Hepatocyte (in vitro differentiated cells): ENCODE results near the gene VWA3A. TPM values are rescaled to one million over a fixed set of nuclear protein-coding genes. Genes with fewer than 3 reads are reported as not detected.

Experiments used
- DNase-seq: peaks from one replicate; pipeline ENCODE4 v3.0.0-alpha.2; 2016; ENCODE audit warnings: low spot score
- H2AFZ ChIP-seq: fragments of 200-600 bp; sonication (generic); 2 replicates; pipeline ENCODE4 v1.6.0; 2016; ENCODE audit warnings: antibody characterized with exemption, mild to moderate bottlenecking
- H3K27ac ChIP-seq: fragments of 200-600 bp; sonication (generic); 2 replicates; pipeline ENCODE4 v1.5.1; 2016; ENCODE audit warnings: mild to moderate bottlenecking
- H3K27me3 ChIP-seq: fragments of 200-600 bp; sonication (generic); 2 replicates; pipeline ENCODE4 v1.6.1; 2016
- H3K36me3 ChIP-seq: fragments of 200-600 bp; sonication (generic); replicated peaks from 2 replicates; pipeline ENCODE4 v1.5.1; 2016; ENCODE audit warnings: low read depth; ENCODE audit not compliant: insufficient read depth
- H3K4me1 ChIP-seq: fragments of 200-600 bp; sonication (generic); 2 replicates; pipeline ENCODE4 v1.5.1; 2016; ENCODE audit warnings: mild to moderate bottlenecking, moderate library complexity; ENCODE audit not compliant: insufficient read depth
- H3K4me2 ChIP-seq: fragments of 200-600 bp; sonication (generic); 2 replicates; pipeline ENCODE4 v1.6.0; 2016
- H3K4me3 ChIP-seq: fragments of 200-600 bp; sonication (generic); 2 replicates; pipeline ENCODE4 v1.5.1; 2016; ENCODE audit warnings: mild to moderate bottlenecking
- H3K79me2 ChIP-seq: fragments of 200-600 bp; sonication (generic); 2 replicates; pipeline ENCODE4 v1.6.0; 2017; ENCODE audit warnings: mild to moderate bottlenecking
- H3K9me2 ChIP-seq: fragments of 200-600 bp; sonication (generic); replicated peaks from 2 replicates; pipeline ENCODE4 v1.6.0; 2017; ENCODE audit warnings: mild to moderate bottlenecking; ENCODE audit not compliant: insufficient read depth
- H3K9me3 ChIP-seq: fragments of 200-600 bp; sonication (generic); 2 replicates; pipeline ENCODE4 v1.5.1; 2016; ENCODE audit warnings: low read depth, mild to moderate bottlenecking
- H4K20me1 ChIP-seq: fragments of 200-600 bp; sonication (generic); 2 replicates; pipeline ENCODE4 v1.6.0; 2016; ENCODE audit warnings: mild to moderate bottlenecking; ENCODE audit not compliant: insufficient read depth, poor library complexity, severe bottlenecking
- EZH2 ChIP-seq: fragments of 200-600 bp; sonication (generic); IDR thresholded peaks from 2 replicates; pipeline ENCODE4 v1.6.1; 2016; ENCODE audit warnings: antibody characterized with exemption, mild to moderate bottlenecking, borderline replicate concordance
- EZH2phosphoT487 ChIP-seq: fragments of 200-600 bp; sonication (generic); IDR thresholded peaks from one replicate; pipeline ENCODE4 v1.6.1; 2018; ENCODE audit warnings: antibody characterized with exemption, mild to moderate bottlenecking, low read depth, moderate library complexity; ENCODE audit not compliant: unreplicated experiment, severe bottlenecking
- WGBS: methylation state at CpG from one replicate; pipeline ENCODE4 v1.1.6; 2016; ENCODE audit warnings: low lambda C conversion rate; ENCODE audit errors: missing lambda C conversion rate; 5-methylcytosine and 5-hydroxymethylcytosine counted together
- polyA plus RNA-seq: library from polyadenylated mRNA; unstranded; fragments of >200 nt; fragmentation: Nextera tagmentation; extraction: Ambion mirVana; gene quantifications from 2 replicates; pipeline ENCODE4 v1.2.1, GENCODE V29; 2016
- total RNA-seq: library from RNA; depleted of rRNA; stranded (reverse); fragments of >200 nt; gene quantifications from 2 replicates; pipeline ENCODE4 v1.2.3, GENCODE V29; 2014
- TF ChIP-seq, protein P1 (sequence below): fragments of 200-600 bp; sonication (generic); IDR thresholded peaks from 2 replicates; pipeline ENCODE4 v1.5.1; 2016; ENCODE audit warnings: antibody characterized with exemption, mild to moderate bottlenecking; ENCODE audit not compliant: poor library complexity

Gene VWA3A
- total and polyA plus RNA-seq, 2 experiments from 2014 or later = 0.03 TPM; not detected in 1

DNA sequence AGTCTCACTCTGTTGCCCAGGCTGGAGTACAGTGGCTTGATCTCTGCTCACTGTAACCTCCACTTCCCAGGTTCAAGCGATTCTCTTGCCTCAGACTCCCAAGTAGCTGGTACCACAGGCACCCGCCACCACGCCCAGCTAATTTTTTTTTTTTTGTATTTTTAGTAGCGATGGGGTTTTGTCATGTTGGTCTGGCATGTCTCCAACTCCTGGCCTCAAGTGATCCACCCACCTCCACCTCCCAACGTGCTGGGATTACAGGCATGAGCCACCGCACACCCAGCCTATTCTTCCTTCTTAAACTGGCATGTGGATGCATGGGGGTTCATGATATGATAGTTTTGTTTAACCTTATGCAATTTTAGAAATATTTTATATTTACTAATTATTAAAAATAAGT is 39.4 kb upstream of the VWA3A start:
- H4K20me1 ChIP-seq = no peaks in the 10 kb centered on the region
- H3K4me2 ChIP-seq = no peak overlapping the region
- WGBS = 93% methylated on average over 6 of the region's 6 CpGs
- no peaks in the 10 kb centered on the region for H3K27me3 ChIP-seq
- H3K9me2 ChIP-seq = no peaks in the 10 kb centered on the region
- no peaks in the 10 kb centered on the region for H3K4me1 ChIP-seq
- H3K27ac ChIP-seq = no peak overlapping the region
- no peaks in the 10 kb centered on the region for H3K36me3 ChIP-seq
- H3K4me3 ChIP-seq = no peak overlapping the region
- H3K79me2 ChIP-seq = peaks cover 11% of the 10 kb centered on the region
- no peaks in the 10 kb centered on the region for H3K9me3 ChIP-seq
- H2AFZ ChIP-seq = no peak overlapping the region
- no peak for DNase-seq
- TF ChIP-seq, protein P1, sequence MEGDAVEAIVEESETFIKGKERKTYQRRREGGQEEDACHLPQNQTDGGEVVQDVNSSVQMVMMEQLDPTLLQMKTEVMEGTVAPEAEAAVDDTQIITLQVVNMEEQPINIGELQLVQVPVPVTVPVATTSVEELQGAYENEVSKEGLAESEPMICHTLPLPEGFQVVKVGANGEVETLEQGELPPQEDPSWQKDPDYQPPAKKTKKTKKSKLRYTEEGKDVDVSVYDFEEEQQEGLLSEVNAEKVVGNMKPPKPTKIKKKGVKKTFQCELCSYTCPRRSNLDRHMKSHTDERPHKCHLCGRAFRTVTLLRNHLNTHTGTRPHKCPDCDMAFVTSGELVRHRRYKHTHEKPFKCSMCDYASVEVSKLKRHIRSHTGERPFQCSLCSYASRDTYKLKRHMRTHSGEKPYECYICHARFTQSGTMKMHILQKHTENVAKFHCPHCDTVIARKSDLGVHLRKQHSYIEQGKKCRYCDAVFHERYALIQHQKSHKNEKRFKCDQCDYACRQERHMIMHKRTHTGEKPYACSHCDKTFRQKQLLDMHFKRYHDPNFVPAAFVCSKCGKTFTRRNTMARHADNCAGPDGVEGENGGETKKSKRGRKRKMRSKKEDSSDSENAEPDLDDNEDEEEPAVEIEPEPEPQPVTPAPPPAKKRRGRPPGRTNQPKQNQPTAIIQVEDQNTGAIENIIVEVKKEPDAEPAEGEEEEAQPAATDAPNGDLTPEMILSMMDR = no peak

DNA sequence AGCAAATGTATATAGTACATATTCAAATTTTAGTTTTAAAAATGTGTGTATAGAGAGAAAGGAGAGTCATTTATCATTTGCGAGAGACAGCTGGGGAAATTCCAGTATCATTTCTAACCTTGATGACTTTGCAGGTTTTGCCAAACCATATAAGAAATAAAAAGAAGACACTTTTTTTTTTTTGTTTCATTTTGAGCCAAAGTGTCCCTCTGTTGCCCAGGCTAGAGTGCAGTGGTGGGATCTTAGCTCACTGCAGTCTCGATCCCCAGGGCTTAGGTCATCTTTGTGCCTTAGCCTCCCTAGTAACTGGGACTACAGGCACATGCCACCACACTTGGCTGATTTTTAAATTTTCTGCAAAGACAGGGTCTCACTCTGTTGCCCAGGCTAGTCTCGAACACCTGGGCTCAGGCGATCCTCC is 38.4 kb upstream of the VWA3A start:
- Histone ChIP-seq H3K9me3 (no peaks in the 10 kb centered on the region), H2AFZ (no peak overlapping the region), H3K27ac (no peak overlapping the region), H3K4me2 (no peak overlapping the region), H4K20me1 (no peaks in the 10 kb centered on the region), H3K9me2 (no peaks in the 10 kb centered on the region), H3K36me3 (no peaks in the 10 kb centered on the region), H3K79me2 (peaks cover 9% of the 10 kb centered on the region), H3K4me3 (no peak overlapping the region), H3K27me3 (no peaks in the 10 kb centered on the region), H3K4me1 (no peaks in the 10 kb centered on the region)
- TF ChIP-seq EZH2 (no peak), EZH2phosphoT487 (no peak)
- TF ChIP-seq, protein P1 = no peak
- DNase-seq = no peak
- 97% methylated on average over 4 of the region's 4 CpGs for WGBS

DNA sequence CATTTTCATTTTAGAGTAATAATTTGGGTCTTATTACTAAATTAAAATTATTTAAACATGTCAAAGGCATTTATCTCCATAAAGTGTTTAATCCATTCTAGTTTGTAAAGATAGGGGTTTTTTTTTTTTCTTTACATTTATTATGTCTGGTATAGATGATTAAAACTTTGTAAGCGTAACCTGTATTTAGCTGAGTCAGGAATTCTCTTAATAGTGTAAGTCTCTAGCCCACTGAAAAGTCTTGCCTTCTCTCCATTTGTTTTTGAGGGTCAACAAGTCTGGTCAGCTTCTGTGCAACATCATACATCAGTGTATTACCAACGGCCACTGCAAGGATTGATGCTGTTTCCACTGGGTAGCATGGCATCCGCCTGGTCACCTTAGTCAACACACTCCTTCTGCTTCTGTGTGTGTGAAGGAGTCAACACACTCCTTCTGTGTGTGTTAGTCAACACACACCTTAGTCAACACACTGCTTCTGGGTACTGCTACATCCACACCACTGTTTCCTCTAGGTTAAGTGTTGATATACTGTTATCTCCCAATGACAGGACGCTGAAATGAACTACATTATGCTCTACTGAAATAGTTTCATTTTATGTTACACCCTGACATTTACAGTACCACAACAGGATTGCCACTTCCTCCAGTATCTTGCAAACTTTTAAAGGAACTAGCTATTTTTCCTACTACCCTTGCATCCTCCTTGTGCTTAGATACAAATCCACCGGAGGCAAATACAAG is 37.3 kb upstream of the VWA3A start:
- Histone ChIP-seq H3K4me2 (no peak overlapping the region), H3K36me3 (no peaks in the 10 kb centered on the region), H2AFZ (no peak overlapping the region), H3K4me1 (no peaks in the 10 kb centered on the region), H4K20me1 (no peaks in the 10 kb centered on the region), H3K9me3 (no peaks in the 10 kb centered on the region), H3K27me3 (no peaks in the 10 kb centered on the region), H3K27ac (no peak overlapping the region), H3K79me2 (peaks cover 10% of the 10 kb centered on the region), H3K9me2 (no peaks in the 10 kb centered on the region), H3K4me3 (no peak overlapping the region)
- TF ChIP-seq, protein P1 = no peak
- TF ChIP-seq EZH2phosphoT487 (no peak), EZH2 (no peak)
- 89% methylated on average over 5 of the region's 5 CpGs for WGBS
- DNase-seq = no peak
